Keratinocyte (primary cell): ENCODE results near the gene SLAMF1. TPM values are rescaled to one million over a fixed set of nuclear protein-coding genes. Genes with fewer than 3 reads are reported as not detected.
"Not testable (repeated sequence)": the region's sequence is repeated elsewhere in the genome, so short reads cannot be mapped to it uniquely, and the experiment has no call there.

Experiments used
- DNase-seq: peaks from one replicate; pipeline ENCODE4 v3.0.0-alpha.2; 2011; ENCODE audit warnings: low read depth, missing footprints, low spot score
- FAIRE-seq: peaks from 2 replicates; lab custom pipeline; 2011; peaks lifted over from hg19 to GRCh38; lab: Jason Lieb, UNC
- H2AFZ ChIP-seq: 2 replicates; pipeline ENCODE4 v1.6.0; 2012; ENCODE audit warnings: low read length, control low read depth, inconsistent platforms; ENCODE audit not compliant: control insufficient read depth
- H3K27ac ChIP-seq: 2 replicates; pipeline ENCODE4 v1.5.1; 2011; ENCODE audit warnings: low read length; ENCODE audit not compliant: control insufficient read depth, insufficient read depth
- H3K27me3 ChIP-seq: 3 replicates; pipeline ENCODE4 v1.6.0; 2011; ENCODE audit warnings: low read length; ENCODE audit not compliant: control insufficient read depth, insufficient read depth; ENCODE audit errors: extremely low read depth
- H3K36me3 ChIP-seq, 2 experiments: 2 replicates in 1 of 2; 3 replicates in 1 of 2; pipeline ENCODE4 v1.5.1; 2011; ENCODE audit warnings: low read length in 2 of 2, mild to moderate bottlenecking in 1 of 2; ENCODE audit not compliant: control insufficient read depth in 2 of 2, insufficient read depth in 2 of 2; ENCODE audit errors: extremely low read depth in 1 of 2
- H3K4me1 ChIP-seq: 3 replicates; pipeline ENCODE4 v1.5.1; 2011; ENCODE audit warnings: low read length; ENCODE audit not compliant: control insufficient read depth, insufficient read depth; ENCODE audit errors: extremely low read depth
- H3K4me2 ChIP-seq: 3 replicates; pipeline ENCODE4 v1.6.0; 2011; ENCODE audit warnings: low read depth, low read length; ENCODE audit not compliant: control insufficient read depth, insufficient read depth; ENCODE audit errors: extremely low read depth
- H3K4me3 ChIP-seq, 3 experiments: fragments of 200-600 bp in 1 of 3; sonication (generic) in 1 of 3; 2 replicates in 2 of 3; 3 replicates in 1 of 3; pipeline ENCODE4 v1.5.1; 2011 to 2016; ENCODE audit warnings: low read length in 3 of 3, mild to moderate bottlenecking in 3 of 3, control low read depth in 2 of 3, inconsistent platforms in 1 of 3, low read depth in 1 of 3, mixed read lengths in 1 of 3, mixed run types in 1 of 3, moderate library complexity in 1 of 3; ENCODE audit not compliant: control insufficient read depth in 2 of 3, insufficient read depth in 2 of 3; ENCODE audit errors: extremely low read depth in 1 of 3
- H3K79me2 ChIP-seq: 2 replicates; pipeline ENCODE4 v1.6.0; 2012; ENCODE audit warnings: low read length; ENCODE audit not compliant: control insufficient read depth, insufficient read depth
- H3K9ac ChIP-seq: 3 replicates; pipeline ENCODE4 v1.6.0; 2011; ENCODE audit warnings: low read length; ENCODE audit not compliant: control insufficient read depth, insufficient read depth; ENCODE audit errors: extremely low read depth
- H3K9me1 ChIP-seq: 3 replicates; pipeline ENCODE4 v1.6.0; 2011; ENCODE audit warnings: low read length; ENCODE audit not compliant: control insufficient read depth, insufficient read depth; ENCODE audit errors: extremely low read depth
- H3K9me3 ChIP-seq: 2 replicates; pipeline ENCODE4 v1.5.1; 2012; ENCODE audit warnings: low read depth, low read length; ENCODE audit not compliant: control insufficient read depth
- H4K20me1 ChIP-seq: 3 replicates; pipeline ENCODE4 v1.6.0; 2011; ENCODE audit warnings: low read length; ENCODE audit not compliant: control insufficient read depth, insufficient read depth; ENCODE audit errors: extremely low read depth
- CTCF ChIP-seq, 3 experiments: IDR thresholded peaks in 1 of 3; conservative IDR thresholded peaks in 1 of 3; optimal IDR thresholded peaks in 1 of 3; 2 replicates in 2 of 3; 3 replicates in 1 of 3; pipeline versions ENCODE3 to v1.5.1; 2011; ENCODE audit warnings: low read length in 3 of 3, mild to moderate bottlenecking in 3 of 3, moderate library complexity in 2 of 3, control low read depth in 1 of 3, inconsistent platforms in 1 of 3; ENCODE audit not compliant: insufficient read depth in 2 of 3; ENCODE audit errors: extremely low read depth in 1 of 3
- EZH2 ChIP-seq: IDR thresholded peaks from one replicate; pipeline ENCODE4 v1.6.1; 2012; ENCODE audit warnings: inconsistent platforms, mild to moderate bottlenecking, low read length, moderate library complexity
- dilution Hi-C: fragments of 300-500 bp; cut with MboI; formaldehyde crosslinking; loops from one replicate; pipeline ENCODE4 v1.7.0; 2020; ENCODE audit warnings: low sequenced_read_pairs; ENCODE audit not compliant: extremely low pct_ligation_motif_present
- polyA plus RNA-seq, 5 experiments: library from polyadenylated mRNA; depleted of rRNA in 3 of 5; stranded (reverse) in 3 of 5; stranded (forward) in 1 of 5; unstranded in 1 of 5; fragments of >200 nt; gene quantifications; 1 replicate in 1 of 5; 2 replicates in 3 of 5; 3 replicates in 1 of 5; pipeline versions ENCODE4 v1.2.1 to v1.2.3, GENCODE V29; 2011 to 2012; ENCODE audit warnings: missing spikeins in 2 of 5, low read depth in 1 of 5, low replicate concordance in 1 of 5

SLAMF1 gene
- polyA plus RNA-seq, 1 donor (not counting 4 experiments of a cell fraction or from before 2014, with no cell fraction given) = not detected

- no peak overlapping the region for H3K9ac ChIP-seq
- H3K36me3 ChIP-seq = no peaks in the 10 kb centered on the region
- FAIRE-seq (no peak), DNase-seq (no peak)
- H3K27me3 ChIP-seq = peaks cover 11% of the 10 kb centered on the region
- H3K4me2 ChIP-seq = no peak overlapping the region
- H3K27ac ChIP-seq = no peak overlapping the region
- no peak overlapping the region for H2AFZ ChIP-seq
- TF ChIP-seq EZH2 (no peak), CTCF (optimal IDR thresholded peaks at IDR 0.05 in 1 of 3, IDR thresholded peaks at IDR 0.05 in 1 of 3, conservative IDR thresholded peaks at IDR 0.05 in 1 of 3; ENCODE audit: extremely low read depth in 1 of 3, insufficient read depth in 2 of 3, low read length in 3 of 3) (no peak)
- no peak overlapping the region for H3K4me3 ChIP-seq
- no peaks in the 10 kb centered on the region for H3K79me2 ChIP-seq
- no peaks in the 10 kb centered on the region for H3K9me3 ChIP-seq
- dilution Hi-C loops = no loop called here
- no peaks in the 10 kb centered on the region for H4K20me1 ChIP-seq
- no peaks in the 10 kb centered on the region for H3K4me1 ChIP-seq
- H3K9me1 ChIP-seq = no peaks in the 10 kb centered on the region
Observed at GRCh38 chr1:160653620-160654016, 6.8 kb upstream of the SLAMF1 start.

DNA sequence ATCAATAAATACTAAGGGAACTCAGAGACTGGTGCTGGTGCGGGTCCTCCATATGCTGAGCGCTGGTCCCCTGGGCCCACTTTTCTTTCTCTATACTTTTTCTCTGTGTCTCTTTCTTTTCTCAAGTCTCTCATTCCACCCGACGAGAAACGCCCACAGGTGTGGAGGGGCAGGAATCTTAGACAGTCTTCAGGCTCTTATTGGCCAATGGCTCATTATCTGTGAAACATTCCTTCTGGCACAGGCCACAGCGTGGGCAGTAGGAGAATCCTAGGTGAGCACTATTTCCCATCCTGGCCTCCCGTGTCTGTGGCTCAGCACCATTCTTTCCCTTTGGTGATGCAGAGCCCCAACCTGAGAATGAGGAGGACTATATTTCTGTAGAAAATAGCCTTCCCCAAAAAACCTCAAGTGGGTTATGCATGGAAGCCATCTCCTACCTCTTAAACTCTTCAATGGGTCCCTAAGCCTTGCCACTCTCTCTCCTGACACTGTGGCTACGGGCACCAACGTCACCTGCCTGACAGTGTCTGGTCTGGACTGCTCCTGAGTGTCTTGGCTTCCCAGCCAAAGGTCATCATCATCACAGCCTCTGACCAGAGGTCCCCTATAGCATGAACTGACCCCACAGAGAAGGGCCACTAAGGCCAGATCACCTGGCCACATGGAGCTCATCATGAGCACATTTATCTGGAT lies 6.2 kb upstream of the SLAMF1 start:
- Histone ChIP-seq H3K27me3 (peaks cover 11% of the 10 kb centered on the region), H3K4me2 (no peak overlapping the region), H3K4me1 (no peaks in the 10 kb centered on the region), H3K9me1 (no peaks in the 10 kb centered on the region), H3K9ac (no peak overlapping the region), H3K4me3 (no peak overlapping the region), H4K20me1 (no peaks in the 10 kb centered on the region), H3K79me2 (no peaks in the 10 kb centered on the region), H3K36me3 (no peaks in the 10 kb centered on the region), H2AFZ (no peak overlapping the region), H3K27ac (no peak overlapping the region), H3K9me3 (no peaks in the 10 kb centered on the region)
- dilution Hi-C loops = no loop called here
- TF ChIP-seq EZH2 (no peak), CTCF (optimal IDR thresholded peaks at IDR 0.05 in 1 of 3, IDR thresholded peaks at IDR 0.05 in 1 of 3, conservative IDR thresholded peaks at IDR 0.05 in 1 of 3; ENCODE audit: extremely low read depth in 1 of 3, insufficient read depth in 2 of 3, low read length in 3 of 3) (no peak)
- DNase-seq (no peak), FAIRE-seq (no peak)

DNA sequence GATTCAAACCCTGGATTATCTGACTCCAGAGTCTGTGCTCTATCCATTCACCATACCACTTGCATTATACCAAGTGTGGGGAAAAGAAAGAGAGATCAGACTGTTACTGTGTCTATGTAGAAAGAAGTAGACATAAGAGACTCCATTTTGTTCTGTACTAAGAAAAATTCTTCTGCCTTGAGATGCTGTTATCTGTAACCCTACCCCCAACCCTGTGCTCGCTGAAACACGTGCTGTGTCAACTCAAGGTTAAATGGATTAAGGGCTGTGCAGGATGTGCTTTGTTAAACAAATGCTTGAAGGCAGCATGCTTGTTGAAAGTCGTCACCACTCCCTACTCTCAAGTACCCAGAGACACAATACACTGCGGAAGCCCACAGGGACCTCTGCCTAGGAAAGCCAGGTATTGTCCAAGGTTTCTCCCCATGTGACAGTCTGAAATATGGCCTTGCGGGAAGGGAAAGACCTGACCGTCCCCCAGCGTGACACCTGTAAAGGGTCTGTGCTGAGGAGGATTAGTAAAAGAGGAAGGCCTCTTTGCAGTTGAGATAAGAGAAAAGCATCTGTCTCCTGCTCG lies 5.3 kb upstream of the SLAMF1 start:
- FAIRE-seq, H3K36me3 ChIP-seq, H2AFZ ChIP-seq, dilution Hi-C loops, H3K4me1 ChIP-seq, H3K4me2 ChIP-seq, H3K27ac ChIP-seq, H3K4me3 ChIP-seq, H4K20me1 ChIP-seq, H3K9me3 ChIP-seq, H3K79me2 ChIP-seq, DNase-seq, H3K9me1 ChIP-seq, H3K9ac ChIP-seq: not testable (repeated sequence)
- H3K27me3 ChIP-seq = peaks cover 11% of the 10 kb centered on the region
